Measurements from ENCODE around the gene PLXNA3. TPM values are rescaled to one million over a fixed set of nuclear protein-coding genes. Genes with fewer than 3 reads are reported as not detected.

PLXNA3 gene
- total RNA-seq, 1 donor from 2014 or later, result 6.6 TPM

- no peak for DNase-seq
These were observed 22.8 kb upstream of the PLXNA3 start for GRCh38 chrX:154435171-154435733.

GRCh38 chrX:154436374-154436982 is 21.6 kb upstream of the PLXNA3 start:
- peak; percentile 45 for DNase-seq

GRCh38 chrX:154436983-154437752 is 20.9 kb upstream of the PLXNA3 start, which contains the start of gene GDI1:
TSS of gene GDI1 (plus strand) at chrX:154437154. CDS start at chrX:154437255, 101 bp downstream.
- DNase-seq, result peak; percentile 65

GRCh38 chrX:154437971-154438893 is 19.8 kb upstream of the PLXNA3 start:
- DNase-seq, result peak; percentile 10

GRCh38 chrX:154439841-154440240 is 18.2 kb upstream of the PLXNA3 start:
- no peak for DNase-seq

- no peak for DNase-seq
These were observed 17.3 kb upstream of the PLXNA3 start for GRCh38 chrX:154440623-154441357.

GRCh38 chrX:154441564-154441963 is 16.5 kb upstream of the PLXNA3 start:
- no peak for DNase-seq

- no peak for DNase-seq
These were observed 15.9 kb upstream of the PLXNA3 start for GRCh38 chrX:154441984-154442707.

- DNase-seq, result peak; percentile 9
These were observed 14.6 kb upstream of the PLXNA3 start for GRCh38 chrX:154443479-154443910.

GRCh38 chrX:154443992-154444754 is 13.9 kb upstream of the PLXNA3 start, which contains the start of gene FAM50A:
TSS of gene FAM50A (plus strand) at chrX:154444141. CDS start at chrX:154444236, 95 bp downstream.
- DNase-seq, result peak; percentile 74

GRCh38 chrX:154444755-154445246 is 13.3 kb upstream of the PLXNA3 start:
- peak; percentile 13 for DNase-seq

GRCh38 chrX:154445776-154446175 is 12.3 kb upstream of the PLXNA3 start:
- no peak for DNase-seq

- no peak for DNase-seq
These were observed 11.7 kb upstream of the PLXNA3 start for GRCh38 chrX:154446430-154446829.

GRCh38 chrX:154448484-154448883 is 9.6 kb upstream of the PLXNA3 start:
- DNase-seq, result no peak

- no peak for DNase-seq
These were observed 8.5 kb upstream of the PLXNA3 start for GRCh38 chrX:154449618-154450017.

- no peak for DNase-seq
These were observed 7.8 kb upstream of the PLXNA3 start for GRCh38 chrX:154450312-154450711.

GRCh38 chrX:154452823-154453222 is 5.3 kb upstream of the PLXNA3 start:
- no peak for DNase-seq

GRCh38 chrX:154457491-154458115 is 478 bp upstream of the PLXNA3 start:
- DNase-seq, result peak; percentile 24

- peak; percentile 17 for DNase-seq
These were observed 1.1 kb downstream of the PLXNA3 start for GRCh38 chrX:154458954-154459778.

Measured in dermis blood vessel endothelial cell (primary cell).